ENCODE results near the gene RNF123. TPM values are rescaled to one million over a fixed set of nuclear protein-coding genes. Genes with fewer than 3 reads are reported as not detected.

Gene RNF123
- total RNA-seq, 6 experiments from 2014 or later, result 35.3 to 44.2 (median 39.8) TPM

GRCh38 chr3:49720855-49721595, 31.7 kb downstream of the RNF123 start:
- no peak for DNase-seq
- Mint-ChIP-seq H3K36me3 (ENCODE audit: low read depth) (peaks cover 35% of the 10 kb centered on the region), H3K27me3 (ENCODE audit: insufficient read depth) (peaks cover 25% of the 10 kb centered on the region), H3K9me3 (peaks cover 5% of the 10 kb centered on the region; the same call in 1 of the 2 replicates), H3K4me3 (no peak overlapping the region), H3K27ac (peak overlapping the region; percentile 56), H3K4me1 (ENCODE audit: low read depth) (peaks cover 36% of the 10 kb centered on the region)
- no peak for TF ChIP-seq CTCF (IDR thresholded peaks at IDR 0.05)

GRCh38 chr3:49721596-49721895, 32.2 kb downstream of the RNF123 start:
- no peak for DNase-seq
- Mint-ChIP-seq H3K27ac (peak overlapping the region; percentile 56; the same call in 1 of the 2 replicates), H3K4me3 (no peak overlapping the region), H3K36me3 (ENCODE audit: low read depth) (peaks cover 35% of the 10 kb centered on the region), H3K4me1 (ENCODE audit: low read depth) (peaks cover 36% of the 10 kb centered on the region), H3K27me3 (ENCODE audit: insufficient read depth) (peaks cover 25% of the 10 kb centered on the region), H3K9me3 (peaks cover 5% of the 10 kb centered on the region; the same call in 1 of the 2 replicates)
- no peak for TF ChIP-seq CTCF (IDR thresholded peaks at IDR 0.05)

GRCh38 chr3:49721896-49722781, 32.8 kb downstream of the RNF123 start:
- TF ChIP-seq CTCF (IDR thresholded peaks at IDR 0.05), result no peak
- Mint-ChIP-seq H3K36me3 (ENCODE audit: low read depth) (peaks cover 35% of the 10 kb centered on the region), H3K4me3 (peak overlapping the region; percentile 97), H3K4me1 (ENCODE audit: low read depth) (peaks cover 36% of the 10 kb centered on the region), H3K9me3 (peaks cover 5% of the 10 kb centered on the region; the same call in 1 of the 2 replicates), H3K27ac (peak overlapping the region; percentile 98), H3K27me3 (ENCODE audit: insufficient read depth) (peaks cover 25% of the 10 kb centered on the region)
- DNase-seq, result no peak

- H3K36me3 Mint-ChIP-seq (ENCODE audit: low read depth), result peaks cover 36% of the 10 kb centered on the region
- peak overlapping the region; percentile 98 for H3K27ac Mint-ChIP-seq
- no peak for TF ChIP-seq CTCF (IDR thresholded peaks at IDR 0.05)
These were observed 33.5 kb downstream of the RNF123 start for GRCh38 chr3:49722896-49723295.

GRCh38 chr3:49723296-49723627, 33.9 kb downstream of the RNF123 start:
- Mint-ChIP-seq H3K9me3 (peaks cover 5% of the 10 kb centered on the region; the same call in 1 of the 2 replicates), H3K27me3 (ENCODE audit: insufficient read depth) (peaks cover 20% of the 10 kb centered on the region), H3K4me1 (ENCODE audit: low read depth) (peaks cover 36% of the 10 kb centered on the region), H3K27ac (peak overlapping the region; percentile 98), H3K36me3 (ENCODE audit: low read depth) (peaks cover 38% of the 10 kb centered on the region), H3K4me3 (peak overlapping the region; percentile 97)
- peak; percentile 36 for DNase-seq
- no peak for TF ChIP-seq CTCF (IDR thresholded peaks at IDR 0.05)

More at GRCh38 chr3:49722896-49723295, 33.5 kb downstream of the RNF123 start:
- DNase-seq, result no peak
- peak overlapping the region; percentile 97 for H3K4me3 Mint-ChIP-seq
- peaks cover 5% of the 10 kb centered on the region; the same call in 1 of the 2 replicates for H3K9me3 Mint-ChIP-seq
- H3K27me3 Mint-ChIP-seq (ENCODE audit: insufficient read depth), result peaks cover 20% of the 10 kb centered on the region
- peaks cover 36% of the 10 kb centered on the region for H3K4me1 Mint-ChIP-seq (ENCODE audit: low read depth)
